ENCODE data around the gene USP46. TPM values are rescaled to one million over a fixed set of nuclear protein-coding genes. Genes with fewer than 3 reads are reported as not detected.

Gene USP46
- total RNA-seq, 2 donors from 2014 or later, result 42.0 to 42.9 TPM

DNA sequence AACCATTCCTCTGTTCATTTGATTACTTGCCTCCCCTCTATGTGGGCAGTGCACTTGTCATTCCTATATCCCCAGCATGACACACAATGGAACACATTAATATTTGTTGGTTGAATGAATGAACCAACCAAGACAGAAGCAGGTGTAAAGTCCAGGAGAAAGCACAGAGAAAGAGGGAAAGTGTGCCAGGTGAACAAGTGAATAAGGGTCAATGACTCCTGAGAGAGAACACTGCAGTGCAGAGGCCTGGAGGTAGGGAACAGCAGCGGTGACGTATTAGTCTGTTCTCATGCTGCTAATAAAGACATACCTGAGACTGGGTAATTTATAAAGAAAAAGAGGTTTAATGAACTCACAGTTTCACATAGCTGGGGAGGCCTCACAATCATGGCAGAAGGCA, 53.1 kb downstream of the USP46 start:
- Mint-ChIP-seq H3K9me3 (no peaks in the 10 kb centered on the region), H3K4me3 (no peak overlapping the region), H3K36me3 (ENCODE audit: low read depth) (peaks cover 73% of the 10 kb centered on the region), H3K27me3 (ENCODE audit: insufficient read depth) (no peaks in the 10 kb centered on the region), H3K27ac (no peak overlapping the region), H3K4me1 (peaks cover 25% of the 10 kb centered on the region)
- no peak for DNase-seq
- peaks cover 23% of the 10 kb centered on the region for H3K9me3 ChIP-seq (ENCODE audit: control insufficient read depth, low read length)
- WGBS, 2 experiments (ENCODE audit: insufficient coverage in 1 of 2, insufficient read length in 1 of 2), result 94 to 100% methylated on average over 2 of the region's 2 CpGs
- no peak overlapping the region for H3K9ac ChIP-seq (ENCODE audit: extremely low read depth, low read length, poor library complexity, severe bottlenecking)
- peaks cover 78% of the 10 kb centered on the region for H3K36me3 ChIP-seq (ENCODE audit: control insufficient read depth, insufficient read depth, low read length)
- peaks cover 4% of the 10 kb centered on the region for H3K4me1 ChIP-seq (ENCODE audit: control insufficient read depth, insufficient read depth, low read length)
- TF ChIP-seq, protein P1, sequence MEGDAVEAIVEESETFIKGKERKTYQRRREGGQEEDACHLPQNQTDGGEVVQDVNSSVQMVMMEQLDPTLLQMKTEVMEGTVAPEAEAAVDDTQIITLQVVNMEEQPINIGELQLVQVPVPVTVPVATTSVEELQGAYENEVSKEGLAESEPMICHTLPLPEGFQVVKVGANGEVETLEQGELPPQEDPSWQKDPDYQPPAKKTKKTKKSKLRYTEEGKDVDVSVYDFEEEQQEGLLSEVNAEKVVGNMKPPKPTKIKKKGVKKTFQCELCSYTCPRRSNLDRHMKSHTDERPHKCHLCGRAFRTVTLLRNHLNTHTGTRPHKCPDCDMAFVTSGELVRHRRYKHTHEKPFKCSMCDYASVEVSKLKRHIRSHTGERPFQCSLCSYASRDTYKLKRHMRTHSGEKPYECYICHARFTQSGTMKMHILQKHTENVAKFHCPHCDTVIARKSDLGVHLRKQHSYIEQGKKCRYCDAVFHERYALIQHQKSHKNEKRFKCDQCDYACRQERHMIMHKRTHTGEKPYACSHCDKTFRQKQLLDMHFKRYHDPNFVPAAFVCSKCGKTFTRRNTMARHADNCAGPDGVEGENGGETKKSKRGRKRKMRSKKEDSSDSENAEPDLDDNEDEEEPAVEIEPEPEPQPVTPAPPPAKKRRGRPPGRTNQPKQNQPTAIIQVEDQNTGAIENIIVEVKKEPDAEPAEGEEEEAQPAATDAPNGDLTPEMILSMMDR (conservative IDR thresholded peaks at IDR 0.05), result no peak
- H3K27ac ChIP-seq (ENCODE audit: low read depth, low read length), result no peak overlapping the region
- H3K27me3 ChIP-seq (ENCODE audit: control insufficient read depth, insufficient read depth, low read length, poor library complexity, severe bottlenecking), result no peaks in the 10 kb centered on the region
- H3K4me3 ChIP-seq (ENCODE audit: low read length), result peak overlapping the region; percentile 32

DNA sequence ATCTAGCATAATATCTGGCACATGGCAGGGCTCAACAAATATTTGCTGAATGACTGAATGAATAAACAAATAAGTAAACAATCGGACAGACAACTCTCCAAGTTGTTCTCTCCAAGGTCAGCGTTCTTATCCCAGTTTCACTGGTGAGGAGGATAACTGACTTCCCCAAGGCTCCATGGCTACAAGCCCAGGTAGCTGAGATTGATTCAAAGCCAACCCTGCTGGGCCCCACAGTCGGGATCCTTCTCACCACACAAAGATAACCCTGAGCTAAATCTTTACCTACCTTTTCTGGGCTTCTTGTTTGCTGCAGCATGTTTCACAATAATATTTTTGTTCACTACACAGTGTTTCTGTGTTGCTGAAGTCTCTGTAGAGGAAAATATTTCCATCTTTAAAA, 54.9 kb downstream of the USP46 start:
- Mint-ChIP-seq H3K27ac (no peak overlapping the region), H3K27me3 (ENCODE audit: insufficient read depth) (no peaks in the 10 kb centered on the region), H3K36me3 (ENCODE audit: low read depth) (peaks cover 74% of the 10 kb centered on the region)

DNA sequence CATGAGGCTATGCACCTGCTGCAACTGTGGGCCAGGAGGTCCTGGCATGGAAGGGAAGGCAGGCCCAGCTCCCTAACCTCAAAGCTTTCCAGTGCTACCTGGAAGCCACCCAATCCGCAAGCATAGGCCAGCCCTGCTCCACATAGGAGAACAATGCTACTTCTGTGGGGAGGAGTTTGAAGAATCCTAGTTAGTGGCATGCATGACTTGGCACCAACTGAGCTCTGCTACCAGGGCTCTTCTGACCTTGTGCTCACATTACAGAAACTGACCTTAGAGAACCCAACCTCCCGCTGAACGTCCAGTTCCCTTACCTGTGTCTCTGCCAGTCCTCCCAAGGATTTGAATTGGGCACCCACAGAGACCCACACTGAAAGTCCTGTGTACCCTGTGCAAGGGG, 58.8 kb downstream of the USP46 start:
- Histone ChIP-seq H3K4me3 (ENCODE audit: low read length) (no peak overlapping the region), H3K9ac (ENCODE audit: extremely low read depth, low read length, poor library complexity, severe bottlenecking) (no peak overlapping the region), H3K27ac (ENCODE audit: low read depth, low read length) (no peak overlapping the region), H3K27me3 (ENCODE audit: control insufficient read depth, insufficient read depth, low read length, poor library complexity, severe bottlenecking) (no peaks in the 10 kb centered on the region), H3K9me3 (ENCODE audit: control insufficient read depth, low read length) (no peaks in the 10 kb centered on the region), H3K36me3 (ENCODE audit: control insufficient read depth, insufficient read depth, low read length) (peaks cover 82% of the 10 kb centered on the region), H3K4me1 (ENCODE audit: control insufficient read depth, insufficient read depth, low read length) (peaks cover 5% of the 10 kb centered on the region)
- Mint-ChIP-seq H3K4me1 (peaks cover 20% of the 10 kb centered on the region), H3K27me3 (ENCODE audit: insufficient read depth) (no peaks in the 10 kb centered on the region), H3K9me3 (no peaks in the 10 kb centered on the region), H3K36me3 (ENCODE audit: low read depth) (peaks cover 68% of the 10 kb centered on the region), H3K27ac (no peak overlapping the region), H3K4me3 (no peak overlapping the region)
- TF ChIP-seq, protein P1 (conservative IDR thresholded peaks at IDR 0.05), result no peak
- 93 to 94% methylated on average over 2 to 3 of the region's 3 CpGs for WGBS, 2 experiments (ENCODE audit: insufficient coverage in 1 of 2, insufficient read length in 1 of 2)
- no peak for DNase-seq

More for the DNA sequence above, 54.9 kb downstream of the USP46 start:
- TF ChIP-seq, protein P1 (conservative IDR thresholded peaks at IDR 0.05), result peak; percentile 47
- Histone ChIP-seq H3K27me3 (ENCODE audit: control insufficient read depth, insufficient read depth, low read length, poor library complexity, severe bottlenecking) (no peaks in the 10 kb centered on the region), H3K9ac (ENCODE audit: extremely low read depth, low read length, poor library complexity, severe bottlenecking) (no peak overlapping the region), H3K4me1 (ENCODE audit: control insufficient read depth, insufficient read depth, low read length) (peaks cover 9% of the 10 kb centered on the region), H3K36me3 (ENCODE audit: control insufficient read depth, insufficient read depth, low read length) (peaks cover 81% of the 10 kb centered on the region), H3K27ac (ENCODE audit: low read depth, low read length) (no peak overlapping the region), H3K9me3 (ENCODE audit: control insufficient read depth, low read length) (peaks cover 17% of the 10 kb centered on the region), H3K4me3 (ENCODE audit: low read length) (peak overlapping the region; percentile 32)
- Mint-ChIP-seq H3K4me1 (peaks cover 28% of the 10 kb centered on the region), H3K4me3 (peak overlapping the region; percentile 6), H3K9me3 (no peaks in the 10 kb centered on the region)
- WGBS, 2 experiments (ENCODE audit: insufficient coverage in 1 of 2, insufficient read length in 1 of 2), result 75% methylated on average over 3 of the region's 3 CpGs; no CpG with 5 or more reads in 1 of the 2 experiments
- DNase-seq, result no peak
